NCI-H460 (cell line): Measurements from ENCODE around the gene METAP2. TPM values are rescaled to one million over a fixed set of nuclear protein-coding genes. Genes with fewer than 3 reads are reported as not detected.

Experiments used
- DNase-seq: peaks from one replicate; pipeline ENCODE4 v3.0.0-alpha.2; 2016; ENCODE audit warnings: low read depth; ENCODE audit errors: extremely low read depth
- total RNA-seq: library from RNA; depleted of rRNA; stranded (reverse); fragments of >200 nt; shearing (Covaris generic); gene quantifications from 2 replicates; pipeline ENCODE4 v1.2.3, GENCODE V29; 2014

METAP2 gene
- total RNA-seq, 1 experiment from 2014 or later: 168 TPM

GRCh38 chr12:95506707-95507523 lies 33.0 kb downstream of the METAP2 start:
- peak; percentile 16 for DNase-seq

- DNase-seq: no peak
Measured at GRCh38 chr12:95509300-95509699, 35.3 kb downstream of the METAP2 start.

GRCh38 chr12:95511977-95512376 lies 38.0 kb downstream of the METAP2 start:
- no peak for DNase-seq

GRCh38 chr12:95513599-95513998 lies 39.6 kb downstream of the METAP2 start:
- DNase-seq: no peak

GRCh38 chr12:95515197-95515596 lies 41.2 kb downstream of the METAP2 start:
- DNase-seq: no peak

GRCh38 chr12:95516757-95517156 lies 42.8 kb downstream of the METAP2 start:
- DNase-seq: no peak

GRCh38 chr12:95517246-95517645 lies 43.3 kb downstream of the METAP2 start:
- DNase-seq: no peak

GRCh38 chr12:95518944-95519343 lies 45.0 kb downstream of the METAP2 start:
- DNase-seq: no peak

GRCh38 chr12:95520816-95521215 lies 46.9 kb downstream of the METAP2 start:
- DNase-seq: no peak

- DNase-seq: no peak
Measured at GRCh38 chr12:95522692-95523091, 48.7 kb downstream of the METAP2 start.

GRCh38 chr12:95528431-95528830 lies 54.5 kb downstream of the METAP2 start:
- no peak for DNase-seq

GRCh38 chr12:95529693-95530225 lies 55.8 kb downstream of the METAP2 start:
- DNase-seq: no peak

GRCh38 chr12:95532851-95533250 lies 58.9 kb downstream of the METAP2 start:
- no peak for DNase-seq

- DNase-seq: no peak
Measured at GRCh38 chr12:95533985-95534384, 60.0 kb downstream of the METAP2 start.

- DNase-seq: no peak
Measured at GRCh38 chr12:95538006-95538405, 64.1 kb downstream of the METAP2 start.

- DNase-seq: no peak
Measured at GRCh38 chr12:95538656-95539055, 64.7 kb downstream of the METAP2 start.

GRCh38 chr12:95541436-95541835 lies 67.5 kb downstream of the METAP2 start:
- no peak for DNase-seq

- no peak for DNase-seq
Measured at GRCh38 chr12:95543305-95543704, 69.4 kb downstream of the METAP2 start.

- DNase-seq: no peak
Measured at GRCh38 chr12:95544756-95545155, 70.8 kb downstream of the METAP2 start.

- no peak for DNase-seq
Measured at GRCh38 chr12:95545303-95545702, 71.4 kb downstream of the METAP2 start.

GRCh38 chr12:95545731-95546490 lies 72.0 kb downstream of the METAP2 start:
- DNase-seq: no peak

GRCh38 chr12:95546491-95546813 lies 72.5 kb downstream of the METAP2 start:
- DNase-seq: no peak
